H1 (cell line): ENCODE results near the gene ZNF584. TPM values are rescaled to one million over a fixed set of nuclear protein-coding genes. Genes with fewer than 3 reads are reported as not detected.

Experiments used
- CTCF ChIA-PET: fragments of 300-600 bp; sonication (Branson Sonifier 250); formaldehyde crosslinking; loops from one replicate; lab custom pipeline; 2021; ENCODE audit not compliant: partially characterized antibody; lab: Charles Lee
- POLR2A ChIA-PET: fragments of 300-600 bp; sonication (Branson Sonifier 250); formaldehyde crosslinking; loops from one replicate; lab custom pipeline; 2021; ENCODE audit warnings: inconsistent platforms; ENCODE audit not compliant: partially characterized antibody; lab: Charles Lee
- DNase-seq, 2 experiments: peaks; one replicate each; pipeline versions ENCODE4 v3.0.0 to v3.0.0-alpha.2; 2010 to 2022; ENCODE audit warnings: low spot score in 2 of 2, low read depth in 1 of 2, mixed read lengths in 1 of 2
- FAIRE-seq: peaks from 2 replicates; lab custom pipeline; 2011; peaks lifted over from hg19 to GRCh38; lab: Jason Lieb, UNC
- H2AFZ ChIP-seq: 2 replicates; pipeline ENCODE4 v1.8.1; 2012; ENCODE audit warnings: low read length, inconsistent platforms
- H2AK5ac ChIP-seq: 2 replicates; pipeline ENCODE4 v1.6.1; 2013; ENCODE audit warnings: low read depth, low read length
- H2BK120ac ChIP-seq: replicated peaks from 2 replicates; pipeline ENCODE3; 2013; ENCODE audit warnings: low read depth, low read length, inconsistent platforms
- H2BK12ac ChIP-seq: 2 replicates; pipeline ENCODE4 v1.6.1; 2013; ENCODE audit warnings: low read depth, low read length
- H2BK15ac ChIP-seq: 2 replicates; pipeline ENCODE4 v1.6.1; 2013; ENCODE audit warnings: low read length
- H2BK20ac ChIP-seq: 2 replicates; pipeline ENCODE4 v1.6.1; 2013; ENCODE audit warnings: low read length
- H2BK5ac ChIP-seq: 2 replicates; pipeline ENCODE4 v1.6.1; 2013; ENCODE audit warnings: low read depth, low read length
- H3K14ac ChIP-seq: 2 replicates; pipeline ENCODE4 v1.6.1; 2013; ENCODE audit warnings: inconsistent platforms; ENCODE audit not compliant: insufficient read length
- H3K18ac ChIP-seq: 2 replicates; pipeline ENCODE4 v1.6.1; 2013; ENCODE audit warnings: low read length; ENCODE audit errors: extremely low read depth
- H3K23ac ChIP-seq: 2 replicates; pipeline ENCODE4 v1.6.1; 2013; ENCODE audit warnings: inconsistent platforms; ENCODE audit not compliant: insufficient read length
- H3K23me2 ChIP-seq: 2 replicates; pipeline ENCODE4 v1.6.1; 2013; ENCODE audit warnings: low read depth, low read length
- H3K27ac ChIP-seq: 2 replicates; pipeline ENCODE4 v1.6.1; 2011; ENCODE audit warnings: low read depth, low read length, inconsistent platforms
- H3K27me3 ChIP-seq, 4 experiments: replicated peaks in 1 of 4; 1 replicate in 1 of 4; 2 replicates in 3 of 4; pipeline versions ENCODE4 v1.6.1 to v1.8.1; 2011 to 2013; ENCODE audit warnings: low read length in 3 of 4, mild to moderate bottlenecking in 3 of 4, inconsistent platforms in 2 of 4, mixed read lengths in 2 of 4, moderate library complexity in 1 of 4; ENCODE audit not compliant: control insufficient read depth in 3 of 4, insufficient read depth in 3 of 4; ENCODE audit errors: extremely low read depth in 1 of 4
- H3K36me3 ChIP-seq, 4 experiments: 2 replicates each; pipeline versions ENCODE4 v1.6.1 to v1.8.1; 2011 to 2013; ENCODE audit warnings: mild to moderate bottlenecking in 4 of 4, low read length in 3 of 4, moderate library complexity in 2 of 4, control low read depth in 1 of 4, inconsistent platforms in 1 of 4; ENCODE audit not compliant: insufficient read depth in 4 of 4, control insufficient read depth in 2 of 4
- H3K4ac ChIP-seq: replicated peaks from 2 replicates; pipeline ENCODE3; 2013; ENCODE audit warnings: low read length, low read depth, mixed read lengths, inconsistent platforms; ENCODE audit not compliant: insufficient read length
- H3K4me1 ChIP-seq, 4 experiments: replicated peaks in 1 of 4; 1 replicate in 1 of 4; 2 replicates in 3 of 4; pipeline versions ENCODE4 v1.6.1 to v1.8.1; 2011 to 2013; ENCODE audit warnings: low read length in 3 of 4, inconsistent platforms in 2 of 4, mixed read lengths in 1 of 4; ENCODE audit not compliant: insufficient read depth in 4 of 4, control insufficient read depth in 3 of 4
- H3K4me2 ChIP-seq, 2 experiments: 2 replicates each; pipeline versions ENCODE4 v1.6.1 to v1.8.1; 2011 to 2013; ENCODE audit warnings: low read depth in 2 of 2, low read length in 2 of 2, control low read depth in 1 of 2, inconsistent platforms in 1 of 2, mild to moderate bottlenecking in 1 of 2; ENCODE audit not compliant: insufficient read depth in 1 of 2
- H3K4me3 ChIP-seq, 4 experiments: fragments of 200-600, 300-600 bp in 1 of 4; sonication (generic), shearing (Covaris generic), sonication (Bioruptor Twin) in 1 of 4; 2 replicates each; pipeline versions ENCODE4 v1.5.1 to v1.8.1; 2011 to 2016; ENCODE audit warnings: low read length in 4 of 4, low read depth in 3 of 4, control low read depth in 2 of 4, inconsistent platforms in 2 of 4, mild to moderate bottlenecking in 2 of 4, mixed read lengths in 1 of 4, moderate library complexity in 1 of 4; ENCODE audit not compliant: insufficient read depth in 2 of 4; ENCODE audit errors: extremely low read depth in 1 of 4
- H3K56ac ChIP-seq: replicated peaks from 2 replicates; pipeline ENCODE3; 2013; ENCODE audit warnings: low read depth, mild to moderate bottlenecking, mixed read lengths, low read length, inconsistent platforms; ENCODE audit not compliant: insufficient read length
- H3K79me1 ChIP-seq: 2 replicates; pipeline ENCODE4 v1.6.1; 2013; ENCODE audit warnings: low read depth, low read length, control low read depth
- H3K79me2 ChIP-seq, 2 experiments: 2 replicates each; pipeline versions ENCODE4 v1.6.1 to v1.8.1; 2012 to 2013; ENCODE audit warnings: low read length in 2 of 2, mild to moderate bottlenecking in 2 of 2, inconsistent platforms in 1 of 2; ENCODE audit not compliant: insufficient read depth in 2 of 2, control insufficient read depth in 1 of 2
- H3K9ac ChIP-seq, 4 experiments: replicated peaks in 1 of 4; 1 replicate in 1 of 4; 2 replicates in 3 of 4; pipeline versions ENCODE4 v1.6.1 to v1.8.1; 2011 to 2013; ENCODE audit warnings: low read depth in 3 of 4, low read length in 3 of 4, control low read depth in 2 of 4, mild to moderate bottlenecking in 2 of 4, moderate library complexity in 2 of 4, inconsistent platforms in 1 of 4; ENCODE audit errors: extremely low read depth in 1 of 4
- H3K9me3 ChIP-seq, 2 experiments: 2 replicates each; pipeline versions ENCODE4 v1.6.1 to v1.8.1; 2012 to 2013; ENCODE audit warnings: mild to moderate bottlenecking in 2 of 2, moderate library complexity in 2 of 2, control low read depth in 1 of 2, inconsistent platforms in 1 of 2, low read depth in 1 of 2, low read length in 1 of 2, mixed read lengths in 1 of 2; ENCODE audit not compliant: insufficient read depth in 2 of 2
- H4K20me1 ChIP-seq, 2 experiments: replicated peaks in 1 of 2; 2 replicates each; pipeline versions ENCODE3 to v1.8.1; 2011 to 2013; ENCODE audit warnings: inconsistent platforms in 2 of 2, low read length in 2 of 2, mild to moderate bottlenecking in 1 of 2; ENCODE audit not compliant: insufficient read depth in 2 of 2, control insufficient read depth in 1 of 2
- H4K5ac ChIP-seq: 2 replicates; pipeline ENCODE4 v1.6.1; 2013; ENCODE audit warnings: low read length, low read depth, mixed read lengths, inconsistent platforms; ENCODE audit not compliant: insufficient read length
- H4K8ac ChIP-seq: 2 replicates; pipeline ENCODE4 v1.8.0; 2013; ENCODE audit warnings: mild to moderate bottlenecking, moderate library complexity, low read length, inconsistent platforms; ENCODE audit not compliant: insufficient read depth; ENCODE audit errors: extremely low read depth
- H4K91ac ChIP-seq: replicated peaks from 2 replicates; pipeline ENCODE3; 2013; ENCODE audit warnings: low read length, mixed read lengths, inconsistent platforms; ENCODE audit not compliant: insufficient read length
- CHD1 ChIP-seq: IDR thresholded peaks from 2 replicates; pipeline ENCODE4 v1.6.1; 2012; ENCODE audit warnings: low read depth, low read length, improper control_type of control experiment
- CTBP2 ChIP-seq: IDR thresholded peaks from 2 replicates; pipeline ENCODE4 v1.7.0; 2011; ENCODE audit warnings: borderline replicate concordance, mild to moderate bottlenecking, moderate library complexity, mixed read lengths, low read length; ENCODE audit not compliant: insufficient read depth, insufficient read length
- HDAC2 ChIP-seq, 2 experiments: fragments of 300-600 bp in 1 of 2; sonication (generic) in 1 of 2; IDR thresholded peaks; 2 replicates each; pipeline ENCODE4 v1.6.1; 2011 to 2012; ENCODE audit warnings: low read depth in 2 of 2, low read length in 2 of 2, mild to moderate bottlenecking in 2 of 2, moderate library complexity in 2 of 2, borderline replicate concordance in 1 of 2, inconsistent platforms in 1 of 2
- MAFK ChIP-seq: IDR thresholded peaks from 2 replicates; pipeline ENCODE4 v1.6.1; 2012; ENCODE audit warnings: low read depth, mild to moderate bottlenecking, improper control_type of control experiment, low read length
- RAD21 ChIP-seq, 2 experiments: IDR thresholded peaks in 1 of 2; conservative IDR thresholded peaks in 1 of 2; 2 replicates each; pipeline ENCODE4 v1.6.1; 2011; ENCODE audit warnings: low read depth in 2 of 2, low read length in 2 of 2, improper control_type of control experiment in 1 of 2, inconsistent platforms in 1 of 2, mild to moderate bottlenecking in 1 of 2, moderate library complexity in 1 of 2
- RFX5 ChIP-seq: IDR thresholded peaks from 2 replicates; pipeline ENCODE4 v1.6.1; 2011; ENCODE audit warnings: low read depth, low read length, improper control_type of control experiment, borderline replicate concordance
- TAF7 ChIP-seq: optimal IDR thresholded peaks from 2 replicates; pipeline ENCODE3; 2011; ENCODE audit warnings: low read depth, mild to moderate bottlenecking, inconsistent platforms, low read length, moderate library complexity, borderline replicate concordance
- TCF12 ChIP-seq: IDR thresholded peaks from 2 replicates; pipeline ENCODE4 v1.6.1; 2011; ENCODE audit warnings: low read depth, mild to moderate bottlenecking, low read length
- WGBS, 2 experiments: shearing (Covaris generic) in 1 of 2; methylation state at CpG; one replicate each; pipeline versions ENCODE4 v1.1.6 to v1.1.7; 2013 to 2015; ENCODE audit warnings: low lambda C conversion rate in 2 of 2, mixed read lengths in 2 of 2, inconsistent platforms in 1 of 2, low coverage in 1 of 2, missing lambda C conversion rate in 1 of 2; ENCODE audit not compliant: insufficient replicate concordance in 2 of 2, insufficient coverage in 1 of 2, insufficient read length in 1 of 2; ENCODE audit errors: extremely low coverage in 1 of 2, missing lambda C conversion rate in 1 of 2; 5-methylcytosine and 5-hydroxymethylcytosine counted together
- polyA plus RNA-seq, 7 experiments: library from polyadenylated mRNA; depleted of rRNA in 3 of 7; stranded (reverse) in 5 of 7; unstranded in 2 of 7; fragments of >200 nt in 5 of 7; fragments of 200-250 nt in 2 of 7; gene quantifications; 1 replicate in 5 of 7; 2 replicates in 1 of 7; 4 replicates in 1 of 7; pipeline versions ENCODE4 v1.2.1 to v1.2.3, GENCODE V29; 2011 to 2013; ENCODE audit warnings: missing spikeins in 2 of 7, mixed read lengths in 2 of 7
- total RNA-seq: library from RNA; stranded (reverse); fragmentation: NEBNext Ultra II Directional; extraction: Animal tissue kit (Norgen Biotek cat#: 25700); gene quantifications from 2 replicates; pipeline ENCODE4 v1.2.1, GENCODE V29; 2021

ZNF584 gene
- total and polyA plus RNA-seq, 2 of the 8 experiments (the other 6 are each of a cell fraction or from before 2014, with no cell fraction given), result 2.5 to 5.2 TPM

- FAIRE-seq, result no peak
- Histone ChIP-seq H3K56ac (no peak overlapping the region), H3K9ac (no peak overlapping the region), H3K79me2 (no peaks in the 10 kb centered on the region), H4K5ac (no peak overlapping the region), H3K4me2 (peak overlapping the region; percentile 50 to 68), H4K91ac (no peak overlapping the region), H2BK5ac (no peak overlapping the region), H3K4me1 (peaks cover 0 to 17% (median 9%) of the 10 kb centered on the region in 4 experiments; a peak in 4 of 7 replicates), H3K79me1 (no peaks in the 10 kb centered on the region; the same call in 1 of the 2 replicates), H4K8ac (no peak overlapping the region; the same call in 1 of the 2 replicates), H3K36me3 (no peaks in the 10 kb centered on the region), H3K4ac (peak overlapping the region; percentile 69), H3K23ac (no peak overlapping the region), H3K27me3 (peaks cover under 1 to 16% (median 8%) of the 10 kb centered on the region in 4 experiments; a peak in 6 of 7 replicates), H2AK5ac (no peak overlapping the region), H3K18ac (no peak overlapping the region), H2BK12ac (0 out of 2 replicates have a peak overlapping the region, but pooled peaks have one; percentile 27), H3K23me2 (peaks cover 5% of the 10 kb centered on the region), H3K14ac (no peak overlapping the region), H3K27ac (no peak overlapping the region), H3K4me3 (peak overlapping the region; percentile 75 to 84 (median 78)), H2BK15ac (no peak overlapping the region), H2BK120ac (no peak overlapping the region), H2AFZ (no peak overlapping the region), H2BK20ac (no peak overlapping the region), H4K20me1 (peaks cover 0 to 1% of the 10 kb centered on the region in 2 experiments), H3K9me3 (no peaks in the 10 kb centered on the region)
- DNase-seq, result no peak
- TF ChIP-seq RFX5 (no peak), TAF7 (no peak), TCF12 (no peak), RAD21 (IDR thresholded peaks at IDR 0.05 in 1 of 2, conservative IDR thresholded peaks at IDR 0.05 in 1 of 2; ENCODE audit: low read depth in 2 of 2, low read length in 2 of 2) (no peak), CTBP2 (no peak), HDAC2 (IDR thresholded peaks at IDR 0.05; ENCODE audit: borderline replicate concordance in 1 of 2, low read depth in 2 of 2, low read length in 2 of 2) (0 out of 4 replicates have a peak, but pooled peaks of 1 of the 2 experiments have one; percentile 11), CHD1 (no peak), MAFK (no peak)
- POLR2A ChIA-PET, result interaction anchor here (0.6 to 1.0 kb wide), 3 partner anchors 12 to 611 kb away, joined by 3 to 5 read pairs (median 3); no protein-coding TSS in a partner anchor
- CTCF ChIA-PET, result no interaction called here
- 62% methylated on average over 18 of the region's 23 CpGs; no CpG with 5 or more reads in 1 of the 2 experiments for WGBS, 2 experiments
Observed at GRCh38 chr19:58401840-58402421, 6.5 kb upstream of the ZNF584 start.
